COLO668 (cell line): ENCODE results near the gene UVRAG.
"Not testable (repeated sequence)": the region's sequence is repeated elsewhere in the genome, so short reads cannot be mapped to it uniquely, and the experiment has no call there.

Experiments used
- DNase-seq: peaks from one replicate; lab custom pipeline; 2025; ENCODE audit not compliant: unreplicated experiment; lab: John Stamatoyannopoulos, UW

Gene UVRAG

GRCh38 chr11:76048763-76049162, 233.8 kb downstream of the UVRAG start:
- DNase-seq: peak; percentile 57

DNA sequence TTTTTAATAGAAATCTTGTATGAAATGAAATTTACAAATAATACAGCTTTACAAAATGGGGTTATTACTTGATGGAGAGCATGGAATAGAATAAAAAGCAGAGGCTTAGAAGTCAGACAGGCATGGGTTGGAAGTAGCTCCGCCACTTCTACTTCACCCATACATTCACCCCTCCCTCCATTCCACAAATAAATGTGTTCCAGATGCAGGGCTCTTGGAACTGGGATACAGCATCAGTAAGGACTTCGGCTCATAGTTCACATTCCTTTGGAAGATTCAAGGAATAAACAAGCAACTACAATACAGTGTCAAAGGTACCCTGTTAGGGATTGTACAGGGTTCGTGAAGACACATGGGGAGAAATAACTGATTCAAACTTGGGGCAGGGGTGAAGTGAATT, 234.5 kb downstream of the UVRAG start:
- no peak for DNase-seq

DNA sequence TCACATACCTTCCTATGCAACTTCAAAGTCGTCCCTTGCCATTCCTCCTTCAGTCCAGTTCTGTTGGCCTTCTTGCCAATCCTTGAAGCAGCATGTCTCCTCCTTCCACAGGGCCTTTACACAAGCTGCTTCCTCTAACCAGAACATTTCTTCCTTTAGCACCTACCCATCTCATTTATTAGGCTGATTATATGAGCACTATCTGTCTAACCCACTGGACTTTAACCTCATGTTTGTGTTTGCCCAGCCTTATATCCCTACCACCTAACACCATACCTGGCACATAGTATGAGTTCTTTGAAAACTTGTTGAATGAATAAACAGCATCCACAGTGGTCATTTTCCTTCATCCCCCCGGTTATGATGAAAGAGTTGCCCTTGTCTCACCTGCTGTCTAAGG, 236.9 kb downstream of the UVRAG start:
- DNase-seq: no peak

DNA sequence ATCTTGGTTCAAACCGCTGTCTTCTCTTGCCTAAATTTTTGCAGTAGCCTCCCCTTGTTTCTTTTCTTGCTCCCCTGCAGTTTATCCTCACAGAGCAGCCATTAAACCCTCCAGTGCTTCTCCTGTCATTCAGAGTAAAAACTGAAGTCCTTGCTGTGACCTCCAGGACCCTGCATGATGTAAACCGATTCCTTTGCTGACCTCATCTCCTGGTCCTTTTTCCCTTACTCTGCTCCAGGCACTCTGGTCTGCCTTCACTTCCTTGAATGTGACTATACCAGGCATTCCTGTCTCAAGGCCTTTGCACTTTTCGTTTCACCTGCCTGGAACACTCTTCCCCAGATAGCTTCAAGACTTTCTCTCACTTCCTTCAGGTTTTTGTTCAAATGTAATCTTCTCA, 239.3 kb downstream of the UVRAG start:
- no peak for DNase-seq

GRCh38 chr11:76056876-76057275, 241.9 kb downstream of the UVRAG start:
- no peak for DNase-seq

DNA sequence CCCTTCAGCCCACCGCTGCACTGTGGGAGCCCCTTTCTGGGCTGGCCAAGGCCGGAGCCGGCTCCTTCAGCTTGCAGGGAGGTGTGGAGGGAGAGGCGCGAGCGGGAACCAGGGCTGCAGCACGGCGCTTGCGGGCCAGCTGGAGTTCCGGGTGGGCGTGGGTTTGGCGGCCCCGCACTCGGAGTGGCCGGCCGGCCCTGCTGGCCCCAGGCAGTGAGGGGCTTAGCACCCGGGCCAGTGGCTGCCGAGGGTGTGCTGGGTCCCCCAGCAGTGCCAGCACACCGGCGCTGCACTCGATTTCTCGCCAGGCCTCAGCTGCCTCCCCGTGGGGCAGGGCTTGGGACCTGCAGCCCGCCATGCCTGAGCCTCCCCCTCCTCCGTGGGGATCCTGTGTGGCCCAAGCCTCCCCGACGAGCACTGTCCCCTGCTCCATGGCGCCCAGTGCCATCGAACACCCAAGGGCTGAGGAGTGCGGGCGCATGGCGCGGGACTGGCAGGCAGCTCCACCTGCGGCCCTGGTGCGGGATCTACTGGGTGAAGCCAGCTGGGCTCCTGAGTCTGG, 245.5 kb downstream of the UVRAG start:
- DNase-seq: not testable (repeated sequence)

- no peak for DNase-seq
Measured at GRCh38 chr11:76062733-76063132, 247.7 kb downstream of the UVRAG start.

DNA sequence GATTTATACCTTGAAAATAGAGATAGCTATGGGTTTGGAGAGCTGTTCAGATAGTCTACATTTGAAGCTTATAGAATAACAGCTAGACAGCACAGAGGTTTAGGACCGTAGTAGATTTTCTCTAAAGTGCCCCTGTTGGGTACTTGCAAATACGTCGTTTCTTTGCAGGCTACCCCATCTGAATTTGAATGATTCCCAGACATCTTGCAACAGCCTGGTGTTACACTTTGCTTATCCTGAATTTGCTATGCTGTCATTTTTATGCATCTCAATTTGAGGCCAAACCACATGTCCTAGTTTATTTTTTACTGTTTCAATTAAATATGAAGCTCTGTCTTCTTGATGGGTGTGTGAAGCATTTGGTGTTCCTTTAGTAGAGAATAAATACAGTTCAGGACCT, 249.2 kb downstream of the UVRAG start:
- no peak for DNase-seq

- no peak for DNase-seq
Measured at GRCh38 chr11:76067099-76067498, 252.1 kb downstream of the UVRAG start.

DNA sequence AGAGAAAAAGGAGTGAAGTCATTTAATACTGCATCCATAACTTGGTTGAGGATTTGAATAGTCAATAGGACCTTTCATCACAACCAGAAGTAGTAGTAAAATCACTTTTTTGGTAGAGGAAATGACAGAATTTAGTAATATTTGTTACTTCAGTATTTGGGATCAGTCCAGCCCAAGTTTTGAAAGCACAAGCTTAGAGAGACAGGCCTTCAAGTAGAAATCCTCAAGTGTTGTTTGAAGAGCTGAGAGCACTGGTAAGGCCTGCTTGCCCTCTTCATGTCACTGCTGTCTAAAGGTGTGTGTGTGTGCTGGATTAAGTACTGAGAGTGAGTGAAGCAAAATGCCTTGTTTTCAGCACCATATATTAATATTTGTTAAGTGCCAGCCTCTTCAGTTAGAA, 254.0 kb downstream of the UVRAG start:
- DNase-seq: no peak

- DNase-seq: no peak
Measured at GRCh38 chr11:76071090-76071489, 256.1 kb downstream of the UVRAG start.

- no peak for DNase-seq
Measured at GRCh38 chr11:76073724-76074123, 258.7 kb downstream of the UVRAG start.

- no peak for DNase-seq
Measured at GRCh38 chr11:76074148-76075095, 259.4 kb downstream of the UVRAG start.

- DNase-seq: no peak
Measured at GRCh38 chr11:76075716-76076115, 260.7 kb downstream of the UVRAG start.

GRCh38 chr11:76076253-76076652, 261.2 kb downstream of the UVRAG start:
- not testable (repeated sequence) for DNase-seq

GRCh38 chr11:76076749-76077148, 261.7 kb downstream of the UVRAG start:
- no peak for DNase-seq

DNA sequence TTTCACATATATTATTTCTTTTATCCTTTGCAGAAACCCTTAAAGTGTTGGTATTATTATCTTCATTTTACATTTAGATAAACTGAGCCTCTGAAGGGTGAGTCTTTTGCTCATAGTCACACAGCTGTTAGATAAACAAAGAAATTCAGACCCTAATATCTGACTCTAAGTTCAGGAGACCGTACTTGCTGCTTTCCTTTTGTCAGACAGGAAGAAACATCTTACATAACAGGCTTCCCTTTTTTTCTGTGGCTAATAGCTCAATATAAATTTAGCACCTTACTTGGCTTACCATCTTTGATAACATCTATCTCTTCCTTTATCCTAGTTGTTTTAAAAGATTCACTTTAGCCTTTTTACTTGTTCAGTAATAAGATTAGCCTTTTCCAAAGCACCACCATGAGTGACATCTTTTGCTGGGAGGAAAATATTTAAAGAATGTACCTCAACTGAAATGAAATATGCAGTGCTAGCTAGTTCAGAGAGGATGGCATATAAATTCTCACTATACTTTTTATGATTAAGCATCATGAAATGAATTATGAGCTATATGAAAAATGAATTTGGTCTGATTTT, 262.7 kb downstream of the UVRAG start:
- DNase-seq: no peak

DNA sequence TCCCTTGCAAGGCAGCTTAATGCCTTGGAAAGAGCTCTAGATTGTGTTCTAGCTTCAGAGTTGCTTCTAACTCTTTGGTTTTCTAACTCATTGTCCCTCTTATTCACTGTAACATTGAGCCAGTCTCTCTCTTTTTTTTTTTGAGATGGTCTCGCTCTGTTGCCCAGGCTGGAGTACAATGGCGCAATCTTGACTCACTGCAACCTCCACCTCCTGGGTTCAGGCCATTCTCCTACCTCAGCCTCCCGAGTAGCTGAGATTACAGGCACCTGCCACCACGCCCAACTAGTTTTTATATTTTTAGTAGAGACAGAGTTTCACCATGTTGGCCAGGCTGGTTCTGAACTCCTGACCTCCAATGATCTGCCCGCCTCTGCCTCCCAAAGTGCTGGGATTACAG, 266.1 kb downstream of the UVRAG start:
- not testable (repeated sequence) for DNase-seq

GRCh38 chr11:76083563-76084451, 268.8 kb downstream of the UVRAG start:
- DNase-seq: no peak

- no peak for DNase-seq
Measured at GRCh38 chr11:76085270-76085669, 270.3 kb downstream of the UVRAG start.
